DMS79 treated with DMSO at 0.1 percent for 48 hours (cell line): ENCODE results near the gene TNS3.

Source experiments
- DNase-seq: peaks from one replicate; lab custom pipeline; 2025; lab: John Stamatoyannopoulos, UW

Gene TNS3

GRCh38 chr7:47258798-47259197, 323.1 kb downstream of the TNS3 start:
- no peak for DNase-seq

GRCh38 chr7:47256016-47256415, 325.9 kb downstream of the TNS3 start:
- DNase-seq = no peak

GRCh38 chr7:47255441-47255840, 326.5 kb downstream of the TNS3 start:
- DNase-seq = no peak

- no peak for DNase-seq
Observed at GRCh38 chr7:47255007-47255406, 326.9 kb downstream of the TNS3 start.

- no peak for DNase-seq
Observed at GRCh38 chr7:47254081-47254977, 327.6 kb downstream of the TNS3 start.

- DNase-seq = no peak
Observed at GRCh38 chr7:47253650-47254080, 328.2 kb downstream of the TNS3 start.

GRCh38 chr7:47252675-47253074, 329.2 kb downstream of the TNS3 start:
- DNase-seq = no peak

GRCh38 chr7:47249361-47249760, 332.6 kb downstream of the TNS3 start:
- no peak for DNase-seq

- DNase-seq = no peak
Observed at GRCh38 chr7:47248797-47249196, 333.1 kb downstream of the TNS3 start.

- no peak for DNase-seq
Observed at GRCh38 chr7:47247132-47247531, 334.8 kb downstream of the TNS3 start.

GRCh38 chr7:47244692-47245091, 337.2 kb downstream of the TNS3 start:
- no peak for DNase-seq

GRCh38 chr7:47241112-47242065, 340.5 kb downstream of the TNS3 start:
- DNase-seq = no peak

- DNase-seq = no peak
Observed at GRCh38 chr7:47239931-47240421, 341.9 kb downstream of the TNS3 start.

- DNase-seq = no peak
Observed at GRCh38 chr7:47239034-47239433, 342.9 kb downstream of the TNS3 start.

GRCh38 chr7:47236480-47237129, 345.3 kb downstream of the TNS3 start:
- DNase-seq = no peak

- DNase-seq = no peak
Observed at GRCh38 chr7:47233996-47234395, 347.9 kb downstream of the TNS3 start.

GRCh38 chr7:47232751-47233412, 349.0 kb downstream of the TNS3 start:
- no peak for DNase-seq

GRCh38 chr7:47231627-47232026, 350.3 kb downstream of the TNS3 start:
- DNase-seq = no peak

GRCh38 chr7:47231032-47231431, 350.9 kb downstream of the TNS3 start:
- DNase-seq = no peak

- DNase-seq = no peak
Observed at GRCh38 chr7:47228386-47229014, 353.4 kb downstream of the TNS3 start.

GRCh38 chr7:47227762-47228177, 354.1 kb downstream of the TNS3 start:
- DNase-seq = no peak
